ENCODE results near the gene NEURL3. TPM values are rescaled to one million over a fixed set of nuclear protein-coding genes. Genes with fewer than 3 reads are reported as not detected.

Gene NEURL3
- total RNA-seq, 3 donors from 2014 or later (not counting 1 experiment from before 2014, with no cell fraction given) = not detected

GRCh38 chr2:96550787-96551604 is 45.8 kb upstream of the NEURL3 start:
- no peak for DNase-seq
- Histone ChIP-seq H3K9me3 (ENCODE audit: control insufficient read depth, insufficient read depth, low read length) (no peaks in the 10 kb centered on the region), H3K27ac (ENCODE audit: low read length) (no peak overlapping the region), H3K4me1 (ENCODE audit: control insufficient read depth, insufficient read depth, low read length) (peaks cover 42% of the 10 kb centered on the region), H3K4me3 (ENCODE audit: low read length) (no peak overlapping the region), H3K27me3 (ENCODE audit: control insufficient read depth, insufficient read depth, low read length) (no peaks in the 10 kb centered on the region), H3K36me3 (ENCODE audit: control insufficient read depth, insufficient read depth, low read length) (peaks cover 55% of the 10 kb centered on the region)
- H3K27me3 Mint-ChIP-seq (ENCODE audit: low read depth in 2 of 2) = no peaks in the 10 kb centered on the region
- peaks cover 26 to 46% of the 10 kb centered on the region in 2 donors for H3K4me1 Mint-ChIP-seq
- no peak overlapping the region for H3K4me3 Mint-ChIP-seq
- H3K9me3 Mint-ChIP-seq = no peaks in the 10 kb centered on the region
- no peak overlapping the region for H3K27ac Mint-ChIP-seq
- no peak for ATAC-seq
- no peak for TF ChIP-seq CTCF (IDR thresholded peaks at IDR 0.05)
- H3K36me3 Mint-ChIP-seq = no peaks in the 10 kb centered on the region
- intact Hi-C loops (cut with micrococcal nuclease) = no loop called here
- 95% methylated on average over 14 of the region's 14 CpGs for WGBS (ENCODE audit: insufficient coverage)

- no peak overlapping the region for H3K27ac ChIP-seq (ENCODE audit: low read length)
- TF ChIP-seq CTCF (IDR thresholded peaks at IDR 0.05) = no peak
- no peaks in the 10 kb centered on the region for H3K27me3 ChIP-seq (ENCODE audit: control insufficient read depth, insufficient read depth, low read length)
- no peak overlapping the region for H3K27ac Mint-ChIP-seq
- no peaks in the 10 kb centered on the region for H3K27me3 Mint-ChIP-seq (ENCODE audit: low read depth in 2 of 2)
- H3K4me3 Mint-ChIP-seq = no peak overlapping the region
- H3K4me1 Mint-ChIP-seq = peaks cover 33 to 54% of the 10 kb centered on the region in 2 donors
- peaks cover 55% of the 10 kb centered on the region for H3K36me3 ChIP-seq (ENCODE audit: control insufficient read depth, insufficient read depth, low read length)
- WGBS (ENCODE audit: insufficient coverage) = 96% methylated on average over 61 of the region's 61 CpGs
- DNase-seq (no peak), ATAC-seq (no peak)
- no peaks in the 10 kb centered on the region for H3K9me3 Mint-ChIP-seq
- intact Hi-C loops (cut with micrococcal nuclease) = no loop called here
- H3K9me3 ChIP-seq (ENCODE audit: control insufficient read depth, insufficient read depth, low read length) = no peaks in the 10 kb centered on the region
- H3K4me1 ChIP-seq (ENCODE audit: control insufficient read depth, insufficient read depth, low read length) = peaks cover 50% of the 10 kb centered on the region
- no peaks in the 10 kb centered on the region for H3K36me3 Mint-ChIP-seq
- H3K4me3 ChIP-seq (ENCODE audit: low read length) = no peak overlapping the region
Measured at GRCh38 chr2:96549967-96550786, 45.0 kb upstream of the NEURL3 start.

- H3K27me3 ChIP-seq (ENCODE audit: control insufficient read depth, insufficient read depth, low read length) = no peaks in the 10 kb centered on the region
- peaks cover 40 to 55% of the 10 kb centered on the region in 2 donors for H3K4me1 Mint-ChIP-seq
- H3K27ac ChIP-seq (ENCODE audit: low read length) = no peak overlapping the region
- no peak for ATAC-seq
- TF ChIP-seq CTCF (IDR thresholded peaks at IDR 0.05) = no peak
- WGBS (ENCODE audit: insufficient coverage) = 88% methylated on average over 4 of the region's 4 CpGs
- peaks cover 49% of the 10 kb centered on the region for H3K4me1 ChIP-seq (ENCODE audit: control insufficient read depth, insufficient read depth, low read length)
- no peaks in the 10 kb centered on the region for H3K27me3 Mint-ChIP-seq (ENCODE audit: low read depth in 2 of 2)
- intact Hi-C loops (cut with micrococcal nuclease) = no loop called here
- H3K4me3 ChIP-seq (ENCODE audit: low read length) = no peak overlapping the region
- H3K36me3 ChIP-seq (ENCODE audit: control insufficient read depth, insufficient read depth, low read length) = peaks cover 55% of the 10 kb centered on the region
- no peaks in the 10 kb centered on the region for H3K9me3 Mint-ChIP-seq
- no peaks in the 10 kb centered on the region for H3K9me3 ChIP-seq (ENCODE audit: control insufficient read depth, insufficient read depth, low read length)
- DNase-seq = no peak
- no peak overlapping the region for H3K4me3 Mint-ChIP-seq
- no peaks in the 10 kb centered on the region for H3K36me3 Mint-ChIP-seq
- no peak overlapping the region for H3K27ac Mint-ChIP-seq
Measured at GRCh38 chr2:96549466-96549785, 44.3 kb upstream of the NEURL3 start.
